Esophagus muscularis mucosa (tissue), 3 donors: ENCODE results near the gene EYA2.

Source experiments
- POLR2A ChIP-seq: fragments of 450-650 bp; IDR thresholded peaks from one replicate; pipeline ENCODE4 v1.6.1; 2017; ENCODE audit warnings: antibody characterized with exemption, moderate library complexity, mild to moderate bottlenecking, low read depth
- POLR2AphosphoS5 ChIP-seq, 2 donors: sonication (generic); formaldehyde crosslinking; IDR thresholded peaks; one replicate each; pipeline ENCODE4 v1.6.1; 2017; ENCODE audit warnings: antibody characterized with exemption in 2 of 2
- TF ChIP-seq, protein P1 (sequence below), 3 experiments: fragments of 200-600 bp in 2 of 3; fragments of 450-650 bp in 1 of 3; sonication (generic) in 2 of 3; IDR thresholded peaks; one replicate each; pipeline ENCODE4 v1.5.1; 2017 to 2019; ENCODE audit warnings: antibody characterized with exemption in 3 of 3, mild to moderate bottlenecking in 2 of 3, moderate library complexity in 1 of 3

DNA sequence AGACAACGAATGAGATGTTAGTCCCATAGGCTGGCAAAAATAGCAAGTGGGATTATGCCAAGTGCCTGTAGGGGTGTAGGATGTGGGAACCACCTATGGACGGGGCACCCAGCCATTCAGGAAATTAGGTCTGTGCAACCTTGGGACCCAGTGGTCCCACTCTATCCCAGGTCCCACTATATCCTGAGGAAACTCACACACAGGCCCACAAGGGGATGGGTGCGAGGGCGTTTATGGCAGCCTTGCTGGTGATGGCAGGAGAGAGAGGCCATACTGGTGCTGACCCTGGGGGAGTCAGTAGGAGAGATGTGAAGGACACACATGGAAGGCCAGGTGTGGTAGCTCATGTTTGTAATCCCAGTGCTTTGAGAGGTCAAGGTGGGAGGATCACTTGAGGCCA, 163.6 kb downstream of the EYA2 start:
- TF ChIP-seq POLR2AphosphoS5 (IDR thresholded peaks at IDR 0.05) (no peak), POLR2A (no peak)
- TF ChIP-seq, protein P1, sequence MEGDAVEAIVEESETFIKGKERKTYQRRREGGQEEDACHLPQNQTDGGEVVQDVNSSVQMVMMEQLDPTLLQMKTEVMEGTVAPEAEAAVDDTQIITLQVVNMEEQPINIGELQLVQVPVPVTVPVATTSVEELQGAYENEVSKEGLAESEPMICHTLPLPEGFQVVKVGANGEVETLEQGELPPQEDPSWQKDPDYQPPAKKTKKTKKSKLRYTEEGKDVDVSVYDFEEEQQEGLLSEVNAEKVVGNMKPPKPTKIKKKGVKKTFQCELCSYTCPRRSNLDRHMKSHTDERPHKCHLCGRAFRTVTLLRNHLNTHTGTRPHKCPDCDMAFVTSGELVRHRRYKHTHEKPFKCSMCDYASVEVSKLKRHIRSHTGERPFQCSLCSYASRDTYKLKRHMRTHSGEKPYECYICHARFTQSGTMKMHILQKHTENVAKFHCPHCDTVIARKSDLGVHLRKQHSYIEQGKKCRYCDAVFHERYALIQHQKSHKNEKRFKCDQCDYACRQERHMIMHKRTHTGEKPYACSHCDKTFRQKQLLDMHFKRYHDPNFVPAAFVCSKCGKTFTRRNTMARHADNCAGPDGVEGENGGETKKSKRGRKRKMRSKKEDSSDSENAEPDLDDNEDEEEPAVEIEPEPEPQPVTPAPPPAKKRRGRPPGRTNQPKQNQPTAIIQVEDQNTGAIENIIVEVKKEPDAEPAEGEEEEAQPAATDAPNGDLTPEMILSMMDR (IDR thresholded peaks at IDR 0.05) = no peak
